ENCODE data around the gene GPATCH8.
A peak's percentile ranks its signal among the peaks of the same experiment; 100 is the strongest.
"Not testable (repeated sequence)": the region's sequence is repeated elsewhere in the genome, so short reads cannot be mapped to it uniquely, and the experiment has no call there.

GPATCH8 gene

GRCh38 chr17:44396946-44397345, 106.3 kb downstream of the GPATCH8 start:
- no peak for DNase-seq (ENCODE audit: low read depth in 3 of 3)

- DNase-seq (ENCODE audit: low read depth in 3 of 3) = no peak
These were observed 108.4 kb downstream of the GPATCH8 start for GRCh38 chr17:44394833-44395232.

- DNase-seq (ENCODE audit: low read depth in 3 of 3) = not testable (repeated sequence)
These were observed 109.1 kb downstream of the GPATCH8 start for GRCh38 chr17:44394112-44394511.

- no peak for DNase-seq (ENCODE audit: low read depth in 3 of 3)
These were observed 112.8 kb downstream of the GPATCH8 start for GRCh38 chr17:44390250-44390870.

GRCh38 chr17:44389723-44390202, 113.4 kb downstream of the GPATCH8 start:
- DNase-seq (ENCODE audit: low read depth in 3 of 3) = no peak

- DNase-seq (ENCODE audit: low read depth in 3 of 3) = no peak
These were observed 113.9 kb downstream of the GPATCH8 start, which contains the start of gene ITGA2B for GRCh38 chr17:44389281-44389680. Gene ITGA2B (minus strand): TSS chr17:44389649. CDS start chr17:44389473, 176 bp downstream.

- DNase-seq (ENCODE audit: low read depth in 3 of 3) = no peak
These were observed 115.4 kb downstream of the GPATCH8 start for GRCh38 chr17:44387804-44388203.

- no peak for DNase-seq (ENCODE audit: low read depth in 3 of 3)
These were observed 117.1 kb downstream of the GPATCH8 start for GRCh38 chr17:44386182-44386525.

GRCh38 chr17:44385287-44386181, 117.7 kb downstream of the GPATCH8 start:
- peak; percentile 73 to 82 (median 76) for DNase-seq (ENCODE audit: low read depth in 3 of 3)

GRCh38 chr17:44384823-44385286, 118.4 kb downstream of the GPATCH8 start:
- DNase-seq (ENCODE audit: low read depth in 3 of 3) = no peak

- no peak for DNase-seq (ENCODE audit: low read depth in 3 of 3)
These were observed 118.9 kb downstream of the GPATCH8 start for GRCh38 chr17:44384281-44384822.

- no peak for DNase-seq (ENCODE audit: low read depth in 3 of 3)
These were observed 119.3 kb downstream of the GPATCH8 start for GRCh38 chr17:44383861-44384260.

- no peak for DNase-seq (ENCODE audit: low read depth in 3 of 3)
These were observed 119.8 kb downstream of the GPATCH8 start for GRCh38 chr17:44383363-44383762.

GRCh38 chr17:44382917-44383316, 120.3 kb downstream of the GPATCH8 start:
- DNase-seq (ENCODE audit: low read depth in 3 of 3) = no peak

- no peak for DNase-seq (ENCODE audit: low read depth in 3 of 3)
These were observed 121.3 kb downstream of the GPATCH8 start for GRCh38 chr17:44381810-44382305.

- DNase-seq (ENCODE audit: low read depth in 3 of 3) = no peak
These were observed 122.4 kb downstream of the GPATCH8 start for GRCh38 chr17:44380767-44381166.

- DNase-seq (ENCODE audit: low read depth in 3 of 3) = no peak
These were observed 123.3 kb downstream of the GPATCH8 start for GRCh38 chr17:44379887-44380286.

GRCh38 chr17:44378171-44378705, 125.0 kb downstream of the GPATCH8 start:
- no peak for DNase-seq (ENCODE audit: low read depth in 3 of 3)

- DNase-seq (ENCODE audit: low read depth in 3 of 3) = no peak
These were observed 126.4 kb downstream of the GPATCH8 start for GRCh38 chr17:44376779-44377178.

GRCh38 chr17:44376124-44376523, 127.1 kb downstream of the GPATCH8 start:
- DNase-seq (ENCODE audit: low read depth in 3 of 3) = no peak

- DNase-seq (ENCODE audit: low read depth in 3 of 3) = no peak
These were observed 127.8 kb downstream of the GPATCH8 start for GRCh38 chr17:44375196-44376017.

Data from stimulated activated CD4-positive, alpha-beta T cell treated with anti-CD3 and anti-CD28 coated beads, TNF-alpha, amount 100 ng/mL, for 4 hours (primary cell).